Stimulated activated naive CD8-positive, alpha-beta T cell treated with anti-CD3 and anti-CD28 coated beads, Interleukin-15, Interleukin-2, amounts not matched to agents 100 ng/mL and 50 ng/mL, for 24 hours (primary cell): ENCODE results near the gene ZNF536.
"Not testable (repeated sequence)": the region's sequence is repeated elsewhere in the genome, so short reads cannot be mapped to it uniquely, and the experiment has no call there.

Experiments
- H3K27ac Mint-ChIP-seq: one replicate; pipeline ENCODE4 v1.8.0; 2021; ENCODE audit warnings: mild to moderate bottlenecking, mixed read lengths
- H3K27me3 Mint-ChIP-seq: one replicate; pipeline ENCODE4 v1.8.0; 2021; ENCODE audit warnings: mixed read lengths
- H3K36me3 Mint-ChIP-seq: one replicate; pipeline ENCODE4 v1.8.0; 2021; ENCODE audit warnings: low read depth, mixed read lengths
- H3K4me1 Mint-ChIP-seq: one replicate; pipeline ENCODE4 v1.8.0; 2021; ENCODE audit warnings: low read depth, mixed read lengths
- H3K4me3 Mint-ChIP-seq: one replicate; pipeline ENCODE4 v1.8.0; 2021; ENCODE audit warnings: mild to moderate bottlenecking, mixed read lengths
- H3K9me3 Mint-ChIP-seq: one replicate; pipeline ENCODE4 v1.8.0; 2021; ENCODE audit warnings: mixed read lengths

Gene ZNF536

DNA sequence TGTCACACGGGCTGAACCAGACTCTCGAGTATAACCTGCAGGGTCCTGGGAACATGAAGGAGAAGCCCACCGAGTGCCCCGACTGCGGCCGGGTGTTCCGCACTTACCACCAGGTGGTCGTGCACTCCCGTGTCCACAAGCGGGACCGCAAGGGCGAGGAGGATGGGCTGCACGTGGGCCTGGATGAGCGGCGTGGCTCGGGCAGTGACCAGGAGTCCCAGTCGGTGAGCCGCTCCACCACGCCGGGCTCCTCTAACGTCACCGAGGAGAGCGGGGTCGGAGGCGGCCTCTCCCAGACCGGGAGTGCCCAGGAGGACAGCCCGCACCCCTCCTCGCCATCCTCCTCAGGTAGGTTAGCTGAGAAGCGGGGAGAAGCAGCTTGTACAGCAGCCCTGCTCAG is 73.2 kb downstream of the ZNF536 start:
- Mint-ChIP-seq H3K4me1 (no peaks in the 10 kb centered on the region), H3K36me3 (no peaks in the 10 kb centered on the region), H3K9me3 (peaks cover 4% of the 10 kb centered on the region), H3K4me3 (no peak overlapping the region), H3K27me3 (peaks cover 11% of the 10 kb centered on the region), H3K27ac (no peak overlapping the region)

DNA sequence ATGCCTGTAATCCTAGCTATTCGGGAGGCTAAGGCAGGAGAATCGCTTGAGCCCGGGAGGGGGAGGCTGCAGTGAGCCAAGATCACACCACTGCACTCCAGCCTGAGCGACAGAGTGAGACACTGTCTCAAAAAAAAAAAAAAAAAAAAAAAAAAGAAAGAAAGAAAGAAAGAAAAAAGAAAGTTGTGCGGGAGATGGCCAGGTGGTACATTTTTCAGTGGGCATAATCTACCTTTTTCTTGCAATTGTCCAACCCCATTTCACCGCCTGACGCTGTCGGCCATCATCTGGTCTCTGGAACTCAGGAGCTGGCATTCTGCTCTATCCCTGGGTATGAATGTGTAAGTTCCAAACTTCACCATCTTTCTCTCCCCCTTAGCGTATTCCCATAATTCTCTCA is 73.9 kb downstream of the ZNF536 start:
- not testable (repeated sequence) for H3K36me3 Mint-ChIP-seq, H3K9me3 Mint-ChIP-seq, H3K27ac Mint-ChIP-seq, H3K4me1 Mint-ChIP-seq, H3K4me3 Mint-ChIP-seq
- H3K27me3 Mint-ChIP-seq, result peaks cover 11% of the 10 kb centered on the region

DNA sequence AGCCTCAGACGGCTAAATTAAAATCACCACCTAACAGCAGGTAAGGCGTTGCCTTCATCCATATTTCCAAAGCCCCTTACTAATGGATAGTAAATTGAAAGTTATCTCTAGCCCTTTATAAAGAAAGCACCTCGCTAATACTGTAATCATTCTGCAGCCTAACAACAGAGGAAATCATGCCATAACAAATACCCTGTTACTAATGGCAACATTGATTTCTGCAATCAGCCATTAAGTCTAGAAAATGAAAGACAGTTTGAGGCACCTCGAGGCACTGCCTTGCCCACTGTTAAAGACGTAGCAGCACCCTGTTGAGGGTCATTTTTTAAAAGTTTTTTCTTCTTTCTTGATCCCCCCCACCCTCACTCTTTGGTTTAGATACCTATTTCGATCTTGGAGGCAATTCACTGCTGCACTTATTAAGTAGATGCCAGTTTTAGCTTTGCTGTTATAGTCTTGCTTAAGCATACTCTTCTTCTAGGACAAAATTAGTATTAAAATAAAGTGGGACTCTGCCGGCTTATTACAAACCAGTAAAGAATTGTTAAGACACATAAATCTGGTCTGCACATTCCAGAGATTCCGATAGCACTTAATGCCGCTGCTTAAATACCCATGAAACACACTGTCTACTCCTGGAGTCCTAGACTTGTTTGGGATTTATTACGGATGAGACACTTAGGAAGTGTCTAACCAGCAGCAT is 74.8 kb downstream of the ZNF536 start:
- H3K27me3 Mint-ChIP-seq, result peaks cover 11% of the 10 kb centered on the region
- no peak overlapping the region for H3K4me3 Mint-ChIP-seq
- no peaks in the 10 kb centered on the region for H3K4me1 Mint-ChIP-seq
- no peaks in the 10 kb centered on the region for H3K36me3 Mint-ChIP-seq
- peaks cover 4% of the 10 kb centered on the region for H3K9me3 Mint-ChIP-seq
- H3K27ac Mint-ChIP-seq, result no peak overlapping the region

DNA sequence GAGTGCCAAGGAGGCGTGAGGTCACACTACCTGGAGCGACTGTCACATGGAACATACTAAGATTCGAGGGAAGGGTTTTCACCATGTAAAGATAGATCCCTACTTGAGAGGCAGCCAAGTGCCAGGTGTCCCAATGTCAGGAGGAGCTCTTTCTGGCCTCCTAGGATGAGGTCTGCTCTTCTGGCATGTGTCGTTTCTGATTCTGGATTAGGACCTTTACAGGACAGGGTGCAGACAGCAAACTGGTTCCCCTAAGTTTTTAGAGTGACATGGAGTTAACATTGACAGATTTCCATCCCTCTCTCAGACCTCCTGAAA is 75.3 kb downstream of the ZNF536 start:
- H3K27ac Mint-ChIP-seq, result no peak overlapping the region
- H3K4me1 Mint-ChIP-seq, result no peaks in the 10 kb centered on the region
- H3K4me3 Mint-ChIP-seq, result no peak overlapping the region
- peaks cover 11% of the 10 kb centered on the region for H3K27me3 Mint-ChIP-seq
- H3K9me3 Mint-ChIP-seq, result peaks cover 4% of the 10 kb centered on the region
- no peaks in the 10 kb centered on the region for H3K36me3 Mint-ChIP-seq

DNA sequence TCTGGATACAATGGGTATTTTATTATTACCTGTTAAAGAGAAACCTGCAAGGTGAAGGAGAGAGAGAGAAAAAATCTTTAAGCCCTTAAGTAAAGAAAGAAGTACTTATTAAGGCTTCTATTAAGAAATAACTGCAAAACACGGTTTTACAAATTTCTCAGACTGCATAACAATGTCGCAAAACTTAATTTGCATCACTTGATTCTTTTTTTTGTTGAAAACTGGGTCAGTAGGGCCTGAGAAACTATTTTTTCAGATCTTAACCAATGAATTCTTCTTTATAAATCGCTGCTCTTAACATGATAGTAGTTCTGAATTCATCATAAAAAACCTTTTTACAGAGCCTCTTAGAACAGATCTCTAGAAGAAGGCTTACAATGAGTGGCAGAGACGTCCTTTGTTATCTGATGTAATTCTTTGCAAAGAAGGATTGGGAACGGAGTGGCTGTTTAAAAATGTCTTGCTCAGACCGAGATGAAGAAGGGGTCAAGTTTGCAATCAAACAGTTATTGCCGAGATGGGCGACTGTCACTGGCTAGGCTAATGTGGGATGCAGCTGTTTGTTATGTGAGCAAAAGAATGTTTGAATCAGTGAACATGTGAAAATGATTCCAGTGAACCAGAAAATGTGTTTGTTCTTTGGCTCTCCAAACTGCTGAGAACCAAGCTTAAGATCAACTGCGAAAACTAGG is 76.3 kb downstream of the ZNF536 start:
- Mint-ChIP-seq H3K27ac (no peak overlapping the region), H3K9me3 (no peaks in the 10 kb centered on the region), H3K4me1 (no peaks in the 10 kb centered on the region), H3K4me3 (no peak overlapping the region), H3K36me3 (no peaks in the 10 kb centered on the region), H3K27me3 (peaks cover 11% of the 10 kb centered on the region)

DNA sequence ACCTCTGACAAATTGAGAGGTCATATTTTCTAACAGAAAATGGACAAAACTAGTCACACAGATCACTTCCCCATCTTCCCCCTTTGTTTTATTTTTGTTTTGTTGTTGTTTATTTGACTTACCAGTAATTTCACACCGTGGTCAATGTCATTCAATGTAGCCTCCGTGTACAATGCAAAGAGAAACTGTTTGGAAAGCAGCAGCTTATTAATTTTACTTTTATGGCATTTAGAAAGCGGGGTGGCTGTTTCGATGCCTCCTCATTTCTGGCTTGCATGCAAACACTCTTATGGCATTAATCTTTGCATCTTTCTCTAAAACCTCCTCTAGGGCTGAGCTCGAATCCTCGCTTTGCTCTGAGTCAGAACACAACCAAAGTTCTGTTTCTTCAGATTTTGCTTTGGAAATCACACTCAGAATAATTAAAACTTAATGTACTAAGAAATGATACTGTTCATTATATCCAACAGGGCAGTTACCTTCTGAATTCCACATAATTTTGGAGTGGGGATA is 77.0 kb downstream of the ZNF536 start:
- no peaks in the 10 kb centered on the region for H3K9me3 Mint-ChIP-seq
- peaks cover 11% of the 10 kb centered on the region for H3K27me3 Mint-ChIP-seq
- H3K4me3 Mint-ChIP-seq, result no peak overlapping the region
- no peaks in the 10 kb centered on the region for H3K4me1 Mint-ChIP-seq
- no peak overlapping the region for H3K27ac Mint-ChIP-seq
- no peaks in the 10 kb centered on the region for H3K36me3 Mint-ChIP-seq

DNA sequence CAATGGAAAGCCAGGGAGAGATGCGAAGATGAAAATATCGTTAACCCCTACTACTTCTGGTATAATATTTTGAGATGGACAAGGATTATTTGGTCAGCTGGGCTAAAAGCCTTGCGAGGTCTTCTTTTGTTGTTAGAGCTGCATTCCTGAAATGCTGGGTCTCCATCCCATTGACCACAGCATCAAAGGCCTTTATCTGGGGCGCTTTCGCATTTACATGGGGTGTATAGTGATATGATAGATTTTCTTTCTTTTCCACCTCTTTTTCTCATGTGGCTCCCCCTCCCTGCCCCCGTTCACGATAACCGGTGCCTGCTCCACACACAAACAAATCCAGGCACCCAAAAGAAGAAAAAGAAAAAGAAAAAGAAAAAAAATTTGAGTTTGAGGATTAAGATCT is 77.5 kb downstream of the ZNF536 start:
- Mint-ChIP-seq H3K27me3 (peaks cover 11% of the 10 kb centered on the region), H3K36me3 (no peaks in the 10 kb centered on the region), H3K9me3 (no peaks in the 10 kb centered on the region), H3K4me1 (no peaks in the 10 kb centered on the region), H3K27ac (no peak overlapping the region), H3K4me3 (no peak overlapping the region)

DNA sequence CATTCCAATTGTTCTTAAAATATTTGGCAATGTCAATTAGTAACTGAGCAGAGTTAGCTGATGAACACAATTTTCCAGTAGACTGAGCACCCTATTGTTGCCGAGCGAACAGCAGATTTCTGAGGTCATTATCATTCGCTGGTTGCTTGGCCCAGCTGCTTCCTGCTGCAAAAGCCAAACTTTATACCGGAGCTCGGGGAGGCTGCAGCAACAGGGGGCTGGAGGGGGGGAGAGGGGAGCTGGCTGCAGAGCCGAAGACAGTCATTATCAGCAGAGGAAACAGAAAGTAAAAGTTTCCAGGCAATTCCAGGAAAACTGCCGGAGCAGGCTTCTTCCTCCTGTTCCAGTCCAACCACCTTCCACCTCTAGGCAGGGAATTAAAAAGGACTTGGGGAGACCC is 77.9 kb downstream of the ZNF536 start:
- no peak overlapping the region for H3K4me3 Mint-ChIP-seq
- peaks cover 11% of the 10 kb centered on the region for H3K27me3 Mint-ChIP-seq
- H3K4me1 Mint-ChIP-seq, result no peaks in the 10 kb centered on the region
- H3K27ac Mint-ChIP-seq, result no peak overlapping the region
- H3K36me3 Mint-ChIP-seq, result no peaks in the 10 kb centered on the region
- no peaks in the 10 kb centered on the region for H3K9me3 Mint-ChIP-seq

DNA sequence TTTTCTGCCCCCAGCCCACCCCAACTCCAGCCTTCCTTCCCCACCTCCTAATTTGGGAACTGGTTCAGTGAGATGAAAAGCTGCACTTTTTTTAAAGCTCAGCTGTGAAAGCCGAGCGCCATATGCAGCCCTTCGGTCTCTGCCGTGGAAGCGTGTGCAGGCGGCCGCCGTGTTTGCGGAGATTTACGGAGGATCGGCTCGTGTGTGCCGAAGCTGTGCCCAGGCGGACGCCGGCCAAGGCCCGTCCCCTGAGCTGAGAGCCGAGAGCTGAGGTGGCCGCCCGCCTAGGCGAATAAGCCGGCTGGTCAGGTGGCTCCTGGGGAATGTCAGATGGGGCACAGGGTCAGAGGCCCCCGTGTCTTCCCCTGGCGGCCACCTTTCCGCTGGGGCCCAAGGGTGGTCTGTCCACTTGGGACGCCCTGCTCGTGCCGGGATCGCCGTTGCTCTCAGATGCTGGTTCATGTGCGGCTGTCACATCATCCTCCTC is 78.7 kb downstream of the ZNF536 start:
- Mint-ChIP-seq H3K27ac (no peak overlapping the region), H3K36me3 (no peaks in the 10 kb centered on the region), H3K4me1 (no peaks in the 10 kb centered on the region), H3K27me3 (peaks cover 11% of the 10 kb centered on the region), H3K4me3 (no peak overlapping the region), H3K9me3 (no peaks in the 10 kb centered on the region)

DNA sequence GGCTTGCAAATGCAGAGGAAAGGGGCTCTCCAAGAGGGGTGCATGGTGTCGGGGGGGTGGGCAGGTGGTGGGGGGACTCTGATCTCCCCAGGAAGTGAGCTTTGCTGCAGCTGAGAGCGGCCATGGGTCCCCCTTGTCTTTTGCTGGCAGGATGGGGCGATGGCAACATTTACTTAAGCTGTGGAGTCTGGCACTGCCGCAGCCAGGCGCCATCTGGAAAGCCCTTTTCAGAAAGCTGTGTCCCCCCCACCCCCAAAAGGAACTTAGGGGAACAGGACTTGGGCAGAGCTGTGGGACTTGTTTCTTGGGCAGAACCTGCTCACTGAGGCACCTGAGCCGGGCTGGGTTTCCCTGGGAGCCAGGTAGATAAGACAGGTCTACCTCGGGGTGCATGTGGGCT is 80.7 kb downstream of the ZNF536 start:
- no peaks in the 10 kb centered on the region for H3K9me3 Mint-ChIP-seq
- no peaks in the 10 kb centered on the region for H3K36me3 Mint-ChIP-seq
- H3K27me3 Mint-ChIP-seq, result peaks cover 8% of the 10 kb centered on the region
- no peak overlapping the region for H3K4me3 Mint-ChIP-seq
- H3K27ac Mint-ChIP-seq, result no peak overlapping the region
- H3K4me1 Mint-ChIP-seq, result no peaks in the 10 kb centered on the region

DNA sequence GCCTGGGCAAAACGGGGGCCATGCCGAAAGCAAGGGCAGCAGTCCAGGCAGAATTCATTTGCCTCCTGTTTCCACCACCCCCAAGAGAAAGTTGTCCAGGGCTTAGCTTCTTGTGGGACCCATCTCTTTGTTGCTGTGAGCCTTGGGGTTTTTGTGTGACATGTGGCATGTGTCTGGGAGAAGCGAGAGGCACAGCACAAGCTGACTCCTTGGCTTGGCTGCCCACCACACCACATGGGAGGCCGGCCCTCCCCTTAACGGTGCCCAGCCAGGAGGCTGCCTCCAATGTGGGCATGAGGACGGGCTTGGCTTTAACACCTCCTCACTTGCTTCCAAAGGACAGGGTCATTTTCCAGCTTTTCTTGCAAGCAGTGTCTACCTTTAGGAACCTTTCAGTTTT is 81.6 kb downstream of the ZNF536 start:
- Mint-ChIP-seq H3K36me3 (no peaks in the 10 kb centered on the region), H3K4me1 (no peaks in the 10 kb centered on the region), H3K27ac (no peak overlapping the region), H3K27me3 (peaks cover 7% of the 10 kb centered on the region), H3K9me3 (no peaks in the 10 kb centered on the region), H3K4me3 (no peak overlapping the region)

DNA sequence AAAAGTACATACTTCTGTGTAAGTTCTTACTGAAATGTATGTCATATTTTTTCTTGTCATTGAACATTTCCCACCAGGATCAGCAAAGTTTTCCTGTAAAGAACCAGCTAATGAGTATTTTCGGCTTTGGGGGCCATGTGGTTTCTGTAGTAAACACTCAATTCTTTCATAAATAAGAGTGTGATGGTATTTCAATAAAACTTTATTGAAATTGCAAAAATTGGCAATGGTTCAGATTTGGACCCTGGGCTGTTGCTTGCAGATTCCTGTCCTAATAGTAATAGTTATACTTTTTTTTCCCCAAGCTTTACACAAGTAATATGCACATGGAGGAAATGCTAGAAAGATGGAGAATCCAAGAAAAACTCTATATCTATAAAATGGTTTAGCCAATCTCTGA is 83.7 kb downstream of the ZNF536 start:
- Mint-ChIP-seq H3K9me3 (no peaks in the 10 kb centered on the region), H3K27ac (no peak overlapping the region), H3K4me3 (no peak overlapping the region), H3K4me1 (no peaks in the 10 kb centered on the region), H3K36me3 (no peaks in the 10 kb centered on the region), H3K27me3 (no peaks in the 10 kb centered on the region)

DNA sequence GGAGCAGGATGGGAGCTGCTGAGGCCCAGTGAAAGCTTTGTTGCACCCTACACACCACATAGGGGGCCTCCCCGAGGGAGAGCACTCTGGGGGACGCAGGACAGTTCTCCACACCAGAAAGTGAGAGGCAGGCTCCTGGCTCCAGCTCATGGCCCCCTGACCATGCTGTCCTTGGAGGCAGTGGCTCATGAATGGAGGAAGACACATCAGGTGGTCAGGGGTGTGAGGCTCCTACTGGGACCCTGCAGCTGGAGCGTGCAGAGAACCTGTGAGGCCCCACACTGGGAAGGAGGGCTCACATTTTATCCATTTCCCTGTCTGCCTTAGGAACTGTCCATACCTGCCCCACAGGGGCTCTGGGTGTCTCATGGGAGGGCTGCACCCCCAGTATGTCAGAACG is 85.3 kb downstream of the ZNF536 start:
- Mint-ChIP-seq H3K27me3 (no peaks in the 10 kb centered on the region), H3K4me1 (no peaks in the 10 kb centered on the region), H3K36me3 (no peaks in the 10 kb centered on the region), H3K9me3 (no peaks in the 10 kb centered on the region), H3K4me3 (no peak overlapping the region), H3K27ac (no peak overlapping the region)

DNA sequence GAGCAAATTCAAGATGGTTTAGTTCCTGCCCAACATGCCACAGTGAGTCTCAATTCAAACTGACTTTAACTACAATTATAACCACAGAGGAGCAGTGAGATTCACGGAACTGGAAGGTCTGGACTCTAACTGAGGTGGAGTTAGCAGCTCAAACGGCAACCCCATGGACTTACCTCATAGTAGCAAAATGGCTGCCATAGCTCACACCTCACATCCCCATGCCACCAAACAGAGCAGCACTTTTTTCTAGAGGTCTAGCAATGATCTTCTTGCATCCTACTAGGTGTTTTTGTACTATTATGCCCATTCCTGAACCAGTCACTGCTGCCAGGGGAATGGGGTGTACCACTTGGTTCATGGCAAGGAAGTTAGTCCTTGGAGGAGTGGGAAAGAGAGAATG is 87.7 kb downstream of the ZNF536 start:
- Mint-ChIP-seq H3K9me3 (no peaks in the 10 kb centered on the region), H3K4me1 (no peaks in the 10 kb centered on the region), H3K4me3 (no peak overlapping the region), H3K36me3 (no peaks in the 10 kb centered on the region), H3K27ac (no peak overlapping the region), H3K27me3 (no peaks in the 10 kb centered on the region)

DNA sequence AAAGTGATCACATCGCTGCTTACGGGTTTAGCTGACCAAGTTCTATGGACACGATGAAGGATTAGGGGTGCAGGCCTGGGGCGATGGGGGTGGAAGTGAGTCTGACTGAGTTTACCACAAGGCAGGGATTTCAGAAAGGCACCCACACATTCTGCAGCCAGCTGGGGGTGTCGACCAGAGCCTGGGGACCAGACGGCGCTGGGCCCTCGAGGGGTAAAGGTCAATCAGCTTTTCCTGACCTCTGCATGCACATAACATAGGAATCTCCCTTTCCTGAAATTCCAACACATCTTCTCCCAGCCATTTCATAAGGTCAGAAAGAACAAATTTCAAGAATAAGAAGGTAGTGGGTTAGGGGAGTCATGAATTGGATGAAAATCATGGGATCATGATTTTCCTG is 92.0 kb downstream of the ZNF536 start:
- Mint-ChIP-seq H3K9me3 (no peaks in the 10 kb centered on the region), H3K27ac (no peak overlapping the region)

DNA sequence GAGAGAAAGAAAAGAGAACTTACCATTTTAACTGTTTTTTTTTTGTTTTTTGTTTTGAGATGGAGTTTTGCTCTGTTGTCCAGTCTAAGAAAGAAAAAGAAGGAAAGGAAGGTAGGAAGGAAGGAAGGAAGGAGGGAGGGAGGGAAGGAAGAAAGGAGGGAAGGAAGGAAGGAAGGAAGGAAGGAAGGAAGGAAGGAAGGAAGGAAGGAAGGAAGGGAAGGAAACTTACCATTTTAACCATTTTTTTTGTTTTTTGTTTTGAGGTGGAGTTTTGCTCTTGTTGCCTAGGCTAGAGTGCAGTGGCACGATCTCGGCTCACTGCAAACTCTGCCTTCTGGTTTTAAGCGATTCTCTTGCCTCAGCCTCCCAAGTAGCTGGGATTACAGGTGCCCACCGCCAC is 94.4 kb downstream of the ZNF536 start:
- not testable (repeated sequence) for H3K27me3 Mint-ChIP-seq, H3K36me3 Mint-ChIP-seq, H3K9me3 Mint-ChIP-seq, H3K4me3 Mint-ChIP-seq, H3K4me1 Mint-ChIP-seq, H3K27ac Mint-ChIP-seq

More for the DNA sequence above, 92.0 kb downstream of the ZNF536 start:
- Mint-ChIP-seq H3K27me3 (no peaks in the 10 kb centered on the region), H3K4me1 (no peaks in the 10 kb centered on the region), H3K36me3 (no peaks in the 10 kb centered on the region), H3K4me3 (no peak overlapping the region)
